Thyroid gland (tissue), 4 donors: ENCODE measurements around the gene BCAS1. TPM values are rescaled to one million over a fixed set of nuclear protein-coding genes. Genes with fewer than 3 reads are reported as not detected.

Experiments
- DNase-seq, 2 donors: peaks; one replicate each; pipeline ENCODE4 v3.0.0-alpha.2; 2019
- H3K27ac ChIP-seq, 3 donors: fragments of 200-600 bp; sonication (generic); 1 replicate in 2 of 3; 2 replicates in 1 of 3; pipeline ENCODE4 v1.5.1; 2016 to 2019; ENCODE audit warnings: mild to moderate bottlenecking in 1 of 3, moderate library complexity in 1 of 3
- H3K27me3 ChIP-seq: fragments of 200-600 bp; sonication (generic); one replicate; pipeline ENCODE4 v1.5.1; 2019
- H3K36me3 ChIP-seq, 2 donors: fragments of 200-600 bp; sonication (generic); one replicate each; pipeline ENCODE4 v1.5.1; 2016 to 2019
- H3K4me1 ChIP-seq, 2 donors: fragments of 200-600 bp; sonication (generic); one replicate each; pipeline ENCODE4 v1.5.1; 2017 to 2019
- H3K4me3 ChIP-seq, 3 donors: fragments of 200-600 bp; sonication (generic); replicated peaks in 1 of 3; 1 replicate in 2 of 3; 2 replicates in 1 of 3; pipeline ENCODE4 v1.5.1; 2016; ENCODE audit warnings: mild to moderate bottlenecking in 1 of 3
- H3K9me3 ChIP-seq: fragments of 200-600 bp; sonication (generic); one replicate; pipeline ENCODE4 v1.5.1; 2017
- POLR2A ChIP-seq, 2 donors: fragments of 450-650 bp; IDR thresholded peaks; one replicate each; pipeline ENCODE4 v1.6.1; 2017; ENCODE audit warnings: antibody characterized with exemption in 2 of 2, mild to moderate bottlenecking in 2 of 2, moderate library complexity in 1 of 2
- WGBS, 2 donors: methylation state at CpG; one replicate each; pipeline ENCODE4 v1.1.5; 2017; 5-methylcytosine and 5-hydroxymethylcytosine counted together
- intact Hi-C: fragments of 100-400 bp; cut with DNase I; formaldehyde crosslinking; loops from one replicate; pipeline ENCODE4 v1.15.1; 2023
- total RNA-seq, 4 donors: library from RNA; depleted of rRNA; stranded (reverse); fragments of >200 nt; gene quantifications; one replicate each; pipeline ENCODE4 v1.2.3, GENCODE V29; 2016
- TF ChIP-seq, protein P1 (sequence below), 6 experiments: fragments of 200-600 bp in 3 of 6; fragments of 450-650 bp in 3 of 6; sonication (generic) in 3 of 6; IDR thresholded peaks; one replicate each; pipeline ENCODE4 v1.5.1; 2016 to 2019; ENCODE audit warnings: antibody characterized with exemption in 6 of 6, mild to moderate bottlenecking in 2 of 6, inconsistent platforms in 1 of 6, moderate library complexity in 1 of 6

Gene BCAS1
- total RNA-seq, 4 donors from 2014 or later = 0.11 TPM; not detected in 3

DNA sequence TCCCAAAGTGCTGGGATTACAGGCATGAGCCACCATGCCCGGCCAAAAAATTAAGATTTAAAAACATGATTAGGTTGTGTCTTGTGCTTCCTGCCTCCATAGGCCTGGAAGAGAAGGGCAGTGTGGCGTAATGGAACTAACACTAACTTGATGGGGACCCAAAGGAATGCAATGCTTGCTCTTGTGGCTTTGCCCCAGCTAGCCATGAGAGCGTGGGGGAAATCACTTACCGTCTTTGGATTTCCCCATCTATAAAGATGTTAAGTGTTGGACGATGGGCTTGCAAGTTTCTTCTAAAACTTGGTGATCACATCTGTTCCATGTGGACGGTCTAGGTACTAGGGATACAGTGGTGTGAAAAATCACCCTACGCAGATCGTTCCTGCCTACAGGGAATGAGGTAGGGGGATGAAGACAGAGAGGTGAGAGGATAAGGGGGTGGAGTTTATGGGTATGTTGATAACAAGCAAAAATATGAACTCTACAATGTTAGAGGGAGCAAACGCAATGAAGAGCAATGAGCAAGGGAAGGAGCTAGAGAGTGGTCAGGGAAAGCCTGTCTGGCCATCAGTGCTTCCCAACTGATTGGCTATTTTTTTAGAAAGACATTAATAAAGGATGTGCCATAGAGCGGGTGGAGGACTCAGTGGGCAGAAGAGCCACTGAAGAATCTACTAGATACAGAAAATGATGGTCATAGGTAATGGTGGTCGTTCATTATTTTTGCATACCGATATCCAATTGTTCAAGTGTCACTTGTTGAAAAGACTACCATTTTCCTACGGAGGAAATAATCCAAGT is 165.2 kb downstream of the BCAS1 start:
- no peak for TF ChIP-seq POLR2A (IDR thresholded peaks at IDR 0.05)
- TF ChIP-seq, protein P1, sequence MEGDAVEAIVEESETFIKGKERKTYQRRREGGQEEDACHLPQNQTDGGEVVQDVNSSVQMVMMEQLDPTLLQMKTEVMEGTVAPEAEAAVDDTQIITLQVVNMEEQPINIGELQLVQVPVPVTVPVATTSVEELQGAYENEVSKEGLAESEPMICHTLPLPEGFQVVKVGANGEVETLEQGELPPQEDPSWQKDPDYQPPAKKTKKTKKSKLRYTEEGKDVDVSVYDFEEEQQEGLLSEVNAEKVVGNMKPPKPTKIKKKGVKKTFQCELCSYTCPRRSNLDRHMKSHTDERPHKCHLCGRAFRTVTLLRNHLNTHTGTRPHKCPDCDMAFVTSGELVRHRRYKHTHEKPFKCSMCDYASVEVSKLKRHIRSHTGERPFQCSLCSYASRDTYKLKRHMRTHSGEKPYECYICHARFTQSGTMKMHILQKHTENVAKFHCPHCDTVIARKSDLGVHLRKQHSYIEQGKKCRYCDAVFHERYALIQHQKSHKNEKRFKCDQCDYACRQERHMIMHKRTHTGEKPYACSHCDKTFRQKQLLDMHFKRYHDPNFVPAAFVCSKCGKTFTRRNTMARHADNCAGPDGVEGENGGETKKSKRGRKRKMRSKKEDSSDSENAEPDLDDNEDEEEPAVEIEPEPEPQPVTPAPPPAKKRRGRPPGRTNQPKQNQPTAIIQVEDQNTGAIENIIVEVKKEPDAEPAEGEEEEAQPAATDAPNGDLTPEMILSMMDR (IDR thresholded peaks at IDR 0.05) = no peak
- H3K27ac ChIP-seq = no peak overlapping the region
- intact Hi-C loops = no loop called here

DNA sequence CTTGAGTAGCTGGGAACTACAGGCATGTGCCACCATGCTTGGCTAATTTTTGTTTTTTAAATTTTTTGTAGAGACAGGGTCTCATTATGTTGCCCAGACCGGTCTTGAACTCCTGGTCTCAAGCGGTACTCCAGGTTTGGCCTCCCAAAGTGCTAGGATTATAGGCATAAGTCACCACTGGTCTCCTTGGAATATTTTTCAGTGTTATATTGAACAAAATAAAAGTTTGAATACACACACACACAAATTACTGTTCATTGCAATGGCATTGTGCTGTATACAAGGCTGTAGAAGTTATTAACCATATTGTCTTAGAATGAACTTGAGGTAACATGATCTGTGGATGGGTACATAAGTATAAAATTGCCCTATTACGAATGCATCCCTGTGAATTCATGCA is 166.1 kb downstream of the BCAS1 start:
- intact Hi-C loops = no loop called here
- no peak overlapping the region for H3K27ac ChIP-seq
- 97 to 99% methylated on average over 3 of the region's 3 CpGs for WGBS, 2 donors
- DNase-seq = no peak
- no peaks in the 10 kb centered on the region for H3K36me3 ChIP-seq
- H3K9me3 ChIP-seq = no peaks in the 10 kb centered on the region
- no peak overlapping the region for H3K4me3 ChIP-seq
- TF ChIP-seq, protein P1 (IDR thresholded peaks at IDR 0.05) = no peak
- no peak for TF ChIP-seq POLR2A (IDR thresholded peaks at IDR 0.05)
- peaks cover 15 to 30% of the 10 kb centered on the region in 2 donors for H3K4me1 ChIP-seq
- no peaks in the 10 kb centered on the region for H3K27me3 ChIP-seq

More for the DNA sequence above, 165.2 kb downstream of the BCAS1 start:
- Histone ChIP-seq H3K4me3 (no peak overlapping the region), H3K27me3 (no peaks in the 10 kb centered on the region), H3K4me1 (peaks cover 15 to 22% of the 10 kb centered on the region in 2 donors), H3K9me3 (no peaks in the 10 kb centered on the region), H3K36me3 (no peaks in the 10 kb centered on the region)
- DNase-seq = no peak
- WGBS, 2 donors = 92 to 95% methylated on average over 13 of the region's 13 CpGs

GRCh38 chr20:53903652-53903987 is 166.8 kb downstream of the BCAS1 start:
- H3K4me3 ChIP-seq = no peak overlapping the region
- TF ChIP-seq, protein P1 (IDR thresholded peaks at IDR 0.05) = no peak
- no peak for TF ChIP-seq POLR2A (IDR thresholded peaks at IDR 0.05)
- DNase-seq = no peak
- no peaks in the 10 kb centered on the region for H3K27me3 ChIP-seq
- no peaks in the 10 kb centered on the region for H3K36me3 ChIP-seq
- intact Hi-C loops = no loop called here
- peaks cover 15 to 31% of the 10 kb centered on the region in 2 donors for H3K4me1 ChIP-seq
- no peaks in the 10 kb centered on the region for H3K9me3 ChIP-seq
- WGBS, 2 donors = 82 to 94% methylated on average over 2 of the region's 2 CpGs
- no peak overlapping the region for H3K27ac ChIP-seq

DNA sequence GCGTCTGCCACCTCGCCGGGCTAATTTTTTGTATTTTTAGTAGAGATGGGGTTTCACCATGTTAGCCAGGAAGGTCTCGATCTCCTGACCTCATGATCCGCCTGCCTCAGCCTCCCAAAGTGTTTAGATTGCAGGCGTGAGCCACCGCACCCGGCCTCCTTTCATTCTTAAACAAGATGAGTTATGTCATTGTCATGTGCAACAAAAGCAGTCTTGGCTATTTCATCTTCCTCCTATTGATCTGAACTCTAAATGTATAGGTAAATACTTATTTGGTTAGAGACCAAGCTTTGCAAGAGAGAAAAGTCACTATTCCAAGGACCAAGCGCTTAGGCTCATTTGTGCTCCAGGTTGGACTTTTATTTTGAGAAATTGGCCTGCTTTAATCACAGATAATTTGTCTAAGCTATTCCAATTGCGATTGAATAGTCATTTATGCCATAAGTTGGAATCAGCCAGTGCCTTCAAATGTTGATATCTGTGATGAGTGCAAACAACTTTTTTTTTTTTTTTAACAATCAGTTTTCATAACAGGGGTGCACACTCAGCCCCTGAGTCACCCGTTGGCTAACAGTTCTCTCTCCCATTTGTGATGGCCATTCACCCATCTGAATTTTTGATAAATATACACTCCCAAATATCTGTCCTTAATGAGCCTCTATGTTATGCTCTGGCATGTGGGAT is 167.3 kb downstream of the BCAS1 start:
- TF ChIP-seq, protein P1 (IDR thresholded peaks at IDR 0.05) = no peak
- no peak for TF ChIP-seq POLR2A (IDR thresholded peaks at IDR 0.05)
- 97% methylated on average over 11 of the region's 11 CpGs for WGBS, 2 donors
- Histone ChIP-seq H3K36me3 (no peaks in the 10 kb centered on the region), H3K4me1 (peaks cover 15 to 31% of the 10 kb centered on the region in 2 donors), H3K9me3 (no peaks in the 10 kb centered on the region), H3K4me3 (no peak overlapping the region), H3K27me3 (no peaks in the 10 kb centered on the region), H3K27ac (no peak overlapping the region)
- no peak for DNase-seq
- intact Hi-C loops = no loop called here
